SW480 (cell line): ENCODE data around the gene TMEM205.
A peak's percentile ranks its signal among the peaks of the same experiment; 100 is the strongest.

Experiments
- DNase-seq: peaks from one replicate; pipeline ENCODE4 v3.0.0-alpha.2; 2016; ENCODE audit warnings: low spot score

The TMEM205 gene

GRCh38 chr19:11299946-11300810 lies 45.9 kb downstream of the TMEM205 start:
- DNase-seq = no peak

GRCh38 chr19:11296264-11296663 lies 49.8 kb downstream of the TMEM205 start:
- no peak for DNase-seq

- DNase-seq = no peak
Measured at GRCh38 chr19:11295665-11296245, 50.3 kb downstream of the TMEM205 start, which contains the start of gene TSPAN16. TSS of gene TSPAN16 (plus strand) at chr19:11296160. CDS start at chr19:11296298, 138 bp downstream.

GRCh38 chr19:11295180-11295579 lies 50.9 kb downstream of the TMEM205 start:
- DNase-seq = no peak

GRCh38 chr19:11293433-11294389 lies 52.4 kb downstream of the TMEM205 start:
- DNase-seq = peak; percentile 89
